K562 (cell line): ENCODE data around the gene SIRPA. TPM values are rescaled to one million over a fixed set of nuclear protein-coding genes. Genes with fewer than 3 reads are reported as not detected.

Experiments used
- ATAC-seq: fragments of 200-7000 bp; cut with Tn5 transposase; 3 replicates; pipeline ENCODE4 v1.9.1; 2020; ENCODE audit warnings: moderate library complexity
- BruUV-seq: library from RNA; stranded (reverse); fragments of 400-500 nt; replicated peaks from 2 replicates; lab custom pipeline; 2021; lab: Mats Ljungman, UMichigan
- CTCF ChIA-PET: fragments of 300-600 bp; formaldehyde crosslinking; extraction: SDS; loops from one replicate; lab custom pipeline; 2021; ENCODE audit warnings: low intra/inter-chr PET ratio; lab: Yijun Ruan, JAX
- POLR2A ChIA-PET: fragments of 300-600, 350-650 bp; sonication (Branson Sonifier 250); formaldehyde crosslinking; extraction: SDS; loops from one replicate; lab custom pipeline; 2021; ENCODE audit warnings: antibody characterized with exemption, inconsistent platforms; lab: Yijun Ruan, JAX
- DNase-seq, 4 experiments: peaks; one replicate each; pipeline versions ENCODE4 v3.0.0 to v3.0.0-alpha.2; 2011 to 2018; ENCODE audit warnings: low spot score in 3 of 4, mixed read lengths in 3 of 4; ENCODE audit errors: extremely low read depth in 1 of 4
- FAIRE-seq: peaks from 2 replicates; lab custom pipeline; 2011; peaks lifted over from hg19 to GRCh38; lab: Jason Lieb, UNC
- H2AFZ ChIP-seq: 2 replicates; pipeline ENCODE4 v1.6.0; 2011; ENCODE audit warnings: low read depth, low read length, control low read depth, inconsistent platforms
- H3K27ac ChIP-seq: fragments of 200-600 bp; 3 replicates; pipeline ENCODE4 v1.8.0; 2011; ENCODE audit warnings: low read depth, mild to moderate bottlenecking, control low read depth, inconsistent platforms, low read length, moderate library complexity, mixed read lengths; ENCODE audit errors: extremely low read depth
- H3K27me3 ChIP-seq, 2 experiments: fragments of 300-600 bp in 1 of 2; 2 replicates in 1 of 2; 3 replicates in 1 of 2; pipeline versions ENCODE4 v1.6.0 to v1.8.0; 2011; ENCODE audit warnings: inconsistent platforms in 2 of 2, low read length in 2 of 2, mild to moderate bottlenecking in 1 of 2, mixed read lengths in 1 of 2, moderate library complexity in 1 of 2; ENCODE audit not compliant: control insufficient read depth in 2 of 2, insufficient read depth in 2 of 2
- H3K36me3 ChIP-seq: fragments of 300-600 bp; 3 replicates; pipeline ENCODE4 v1.8.0; 2011; ENCODE audit warnings: mild to moderate bottlenecking, low read length, inconsistent platforms; ENCODE audit not compliant: control insufficient read depth, insufficient read depth
- H3K4me1 ChIP-seq, 2 experiments: fragments of 200-600 bp in 1 of 2; replicated peaks in 1 of 2; 2 replicates in 1 of 2; 3 replicates in 1 of 2; pipeline versions ENCODE4 v1.5.1 to v1.8.0; 2011; ENCODE audit warnings: inconsistent platforms in 2 of 2, low read length in 2 of 2, mild to moderate bottlenecking in 1 of 2, mixed read lengths in 1 of 2, moderate library complexity in 1 of 2; ENCODE audit not compliant: control insufficient read depth in 2 of 2, insufficient read depth in 2 of 2
- H3K4me2 ChIP-seq: 2 replicates; pipeline ENCODE4 v1.6.1; 2011; ENCODE audit warnings: low read length, control low read depth, inconsistent platforms, mixed read lengths; ENCODE audit not compliant: insufficient read depth
- H3K4me3 ChIP-seq: fragments of 200-600 bp; sonication (generic), shearing (Covaris generic); 2 replicates; pipeline ENCODE4 v1.5.1; 2016; ENCODE audit warnings: control low read depth, inconsistent platforms
- H3K79me2 ChIP-seq: fragments of 200-600 bp; 3 replicates; pipeline ENCODE4 v1.8.0; 2011; ENCODE audit warnings: low read length, inconsistent platforms; ENCODE audit not compliant: control insufficient read depth, insufficient read depth
- H3K9ac ChIP-seq, 2 experiments: 2 replicates each; pipeline versions ENCODE4 v1.6.0 to v1.6.1; 2011; ENCODE audit warnings: low read depth in 2 of 2, low read length in 2 of 2, control low read depth in 1 of 2, inconsistent platforms in 1 of 2, mild to moderate bottlenecking in 1 of 2, mixed read lengths in 1 of 2; ENCODE audit not compliant: insufficient read depth in 1 of 2
- H3K9me1 ChIP-seq: one replicate; pipeline ENCODE4 v1.6.0; 2011; ENCODE audit warnings: inconsistent platforms, mild to moderate bottlenecking, low read length, moderate library complexity; ENCODE audit not compliant: control insufficient read depth, insufficient read depth
- H3K9me3 ChIP-seq: replicated peaks from 2 replicates; pipeline ENCODE4 v1.5.1; 2011; ENCODE audit warnings: low read depth, low read length, inconsistent platforms; ENCODE audit not compliant: control insufficient read depth, insufficient read depth
- H4K20me1 ChIP-seq: replicated peaks from 2 replicates; pipeline ENCODE4 v1.6.1; 2011; ENCODE audit warnings: low read length, inconsistent platforms, mixed read lengths; ENCODE audit not compliant: control insufficient read depth, insufficient read depth
- POLR2A ChIP-seq: fragments of 450-650 bp; conservative IDR thresholded peaks from 2 replicates; pipeline ENCODE4 v1.6.1; 2016
- RB1 ChIP-seq: fragments of 450-650 bp; IDR thresholded peaks from 2 replicates; pipeline ENCODE4 v1.6.1; 2017; ENCODE audit warnings: low read depth, mild to moderate bottlenecking
- RFX5 ChIP-seq: IDR thresholded peaks from 2 replicates; pipeline ENCODE4 v1.6.1; 2011; ENCODE audit warnings: low read depth, mild to moderate bottlenecking, improper control_type of control experiment, low read length
- ZNF121 ChIP-seq: sonication (generic); formaldehyde crosslinking; conservative IDR thresholded peaks from 2 replicates; pipeline ENCODE4 v1.8.0; 2022; ENCODE audit warnings: missing genetic modification reagents
- WGBS: fragments of 100-300 bp; shearing (Covaris generic); methylation state at CpG from one replicate; pipeline ENCODE4 v1.1.6; 2016; ENCODE audit warnings: low coverage, mixed read lengths; ENCODE audit not compliant: insufficient coverage; ENCODE audit errors: missing lambda C conversion rate; 5-methylcytosine and 5-hydroxymethylcytosine counted together
- in situ Hi-C: fragments of 300-500 bp; cut with MboI; formaldehyde crosslinking; loops from 4 replicates; pipeline ENCODE4 v1.15.0; 2018; ENCODE audit warnings: inconsistent platforms, mixed read lengths
- intact Hi-C: fragments of 100-400 bp; cut with micrococcal nuclease; formaldehyde crosslinking; loops from 2 replicates; pipeline ENCODE4 v1.14.2; 2022
- polyA plus RNA-seq, 8 experiments: library from polyadenylated mRNA; depleted of rRNA in 4 of 8; stranded (reverse) in 5 of 8; unstranded in 3 of 8; fragments of >200 nt; fragmentation: Nextera tagmentation in 2 of 8; fragmentation: Illumina TruSeq in 1 of 8; extraction: Ambion mirVana in 2 of 8; extraction: Trizol in 1 of 8; gene quantifications; 2 replicates each; pipeline versions ENCODE4 v1.2.1 to v1.2.3, GENCODE V29; 2011 to 2014; ENCODE audit warnings: inconsistent platforms in 1 of 8, missing spikeins in 1 of 8
- total RNA-seq, 7 experiments: library from RNA; depleted of rRNA in 6 of 7; stranded (reverse); fragments of >200 nt in 6 of 7; fragmentation: Illumina TruSeq in 2 of 7; extraction: Trizol in 2 of 7; gene quantifications; 2 replicates each; pipeline versions ENCODE4 v1.2.1 to v1.2.3, GENCODE V29; 2011 to 2021; ENCODE audit warnings: low replicate concordance in 1 of 7
- TF ChIP-seq, protein P1 (sequence below): sonication (generic); formaldehyde crosslinking; IDR thresholded peaks from 2 replicates; pipeline ENCODE4 v1.8.1; 2023; ENCODE audit warnings: mild to moderate bottlenecking, missing genetic modification reagents

SIRPA gene
- total and polyA plus RNA-seq, 9 of the 15 experiments (the other 6 are each of a cell fraction or from before 2014, with no cell fraction given) = 0.01 to 0.40 (median 0.11) TPM; not detected in 2

DNA sequence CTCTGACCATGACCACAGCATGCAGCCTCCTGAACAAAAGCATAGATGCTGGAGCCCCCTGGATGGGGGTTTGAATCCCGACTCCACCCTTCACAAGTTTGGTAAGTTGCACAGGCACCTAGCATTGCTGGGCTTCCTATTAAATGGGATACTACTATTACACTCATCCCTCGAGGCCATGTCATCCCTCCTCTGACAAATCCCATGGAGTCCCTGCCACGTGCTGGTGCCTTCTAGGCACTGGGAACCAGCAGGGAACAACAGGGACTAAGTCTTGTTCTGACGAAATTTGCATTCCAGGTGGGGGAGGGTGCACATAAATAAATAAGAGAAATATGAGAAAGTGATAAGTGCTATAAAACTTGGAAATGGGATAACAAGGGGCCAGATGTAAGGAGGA, 15.3 kb upstream of the SIRPA start:
- no peak overlapping the region for H3K9ac ChIP-seq
- intact Hi-C loops = no loop called here
- FAIRE-seq (no peak), DNase-seq (no peak), ATAC-seq (no peak)
- no peaks in the 10 kb centered on the region for H3K79me2 ChIP-seq
- no TSS peak for BruUV-seq
- no peaks in the 10 kb centered on the region for H3K4me1 ChIP-seq
- H3K9me1 ChIP-seq = no peaks in the 10 kb centered on the region
- H3K4me3 ChIP-seq = no peak overlapping the region
- POLR2A ChIA-PET = no interaction called here
- no peaks in the 10 kb centered on the region for H3K36me3 ChIP-seq
- no peak overlapping the region for H3K27ac ChIP-seq
- no peaks in the 10 kb centered on the region for H3K9me3 ChIP-seq
- no peak overlapping the region for H3K4me2 ChIP-seq
- peaks cover 0 to 15% of the 10 kb centered on the region in 2 experiments; a peak in 3 of 5 replicates for H3K27me3 ChIP-seq
- TF ChIP-seq RFX5 (no peak), ZNF121 (CRISPR knock-in tag) (no peak), POLR2A (no peak), RB1 (no peak)
- TF ChIP-seq, protein P1, sequence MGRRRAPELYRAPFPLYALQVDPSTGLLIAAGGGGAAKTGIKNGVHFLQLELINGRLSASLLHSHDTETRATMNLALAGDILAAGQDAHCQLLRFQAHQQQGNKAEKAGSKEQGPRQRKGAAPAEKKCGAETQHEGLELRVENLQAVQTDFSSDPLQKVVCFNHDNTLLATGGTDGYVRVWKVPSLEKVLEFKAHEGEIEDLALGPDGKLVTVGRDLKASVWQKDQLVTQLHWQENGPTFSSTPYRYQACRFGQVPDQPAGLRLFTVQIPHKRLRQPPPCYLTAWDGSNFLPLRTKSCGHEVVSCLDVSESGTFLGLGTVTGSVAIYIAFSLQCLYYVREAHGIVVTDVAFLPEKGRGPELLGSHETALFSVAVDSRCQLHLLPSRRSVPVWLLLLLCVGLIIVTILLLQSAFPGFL (CRISPR knock-in tag) = no peak
- TF ChIP-seq, all 486 proteins: peak for 0
- in situ Hi-C loops = no loop called here
- 5% methylated on average over 4 of the region's 4 CpGs for WGBS
- Histone ChIP-seq H4K20me1 (no peaks in the 10 kb centered on the region), H2AFZ (no peak overlapping the region)
- CTCF ChIA-PET = no interaction called here
